PC-3 (cell line): ENCODE data around the gene THSD8. TPM values are rescaled to one million over a fixed set of nuclear protein-coding genes. Genes with fewer than 3 reads are reported as not detected.

Experiments used
- ATAC-seq: fragments of 200-7000 bp; cut with Tn5 transposase; 2 replicates; pipeline ENCODE4 v1.9.1; 2020; ENCODE audit warnings: mild to moderate bottlenecking, moderate library complexity
- BruUV-seq: library from RNA; stranded (reverse); fragments of 400-500 nt; replicated peaks from 2 replicates; lab custom pipeline; 2021; lab: Mats Ljungman, UMichigan
- CTCF ChIA-PET: fragments of 300-600 bp; sonication (Branson Sonifier 250); formaldehyde crosslinking; loops from one replicate; lab custom pipeline; 2022; ENCODE audit warnings: antibody characterized with exemption; lab: Charles Lee
- POLR2A ChIA-PET: fragments of 300-600 bp; sonication (Branson Sonifier 250); formaldehyde crosslinking; loops from one replicate; lab custom pipeline; 2022; ENCODE audit warnings: antibody characterized with exemption; ENCODE audit not compliant: unreplicated experiment; lab: Charles Lee
- DNase-seq: peaks from one replicate; pipeline ENCODE4 v3.0.0-alpha.2; 2015
- H2AFZ ChIP-seq: fragments of 300-600 bp; sonication (generic); 2 replicates; pipeline ENCODE4 v1.6.0; 2016; ENCODE audit warnings: antibody characterized with exemption, low read length
- H3F3A ChIP-seq: fragments of 300-600 bp; sonication (generic); one replicate; pipeline ENCODE4 v1.6.0; 2017; ENCODE audit warnings: antibody characterized with exemption, low read length, control low read depth, mild to moderate bottlenecking; ENCODE audit not compliant: unreplicated experiment
- H3K27ac ChIP-seq: fragments of 300-600 bp; sonication (generic); 2 replicates; pipeline ENCODE4 v1.5.1; 2016; ENCODE audit warnings: mild to moderate bottlenecking, low read length
- H3K27me3 ChIP-seq: fragments of 300-600 bp; sonication (generic); 2 replicates; pipeline ENCODE4 v1.6.1; 2016; ENCODE audit warnings: low read length, mixed read lengths
- H3K36me3 ChIP-seq: fragments of 300-600 bp; sonication (generic); 2 replicates; pipeline ENCODE4 v1.6.1; 2016; ENCODE audit warnings: low read depth, mixed run types, low read length, mixed read lengths
- H3K4me1 ChIP-seq: fragments of 300-600 bp; sonication (generic); 2 replicates; pipeline ENCODE4 v1.5.1; 2016; ENCODE audit warnings: low read length; ENCODE audit not compliant: insufficient read depth
- H3K4me2 ChIP-seq: fragments of 300-600 bp; sonication (generic); 2 replicates; pipeline ENCODE4 v1.6.0; 2016; ENCODE audit warnings: low read length
- H3K4me3 ChIP-seq: fragments of 300-600 bp; sonication (generic); 2 replicates; pipeline ENCODE4 v1.5.1; 2016; ENCODE audit warnings: mild to moderate bottlenecking, low read length, mixed read lengths
- H3K79me2 ChIP-seq: fragments of 300-600 bp; sonication (generic); 2 replicates; pipeline ENCODE4 v1.6.1; 2017; ENCODE audit warnings: low read length, mixed read lengths
- H3K9ac ChIP-seq: fragments of 300-600 bp; sonication (generic); 2 replicates; pipeline ENCODE4 v1.6.0; 2016; ENCODE audit warnings: mild to moderate bottlenecking, low read length
- H3K9me2 ChIP-seq: fragments of 300-600 bp; sonication (generic); replicated peaks from 2 replicates; pipeline ENCODE4 v1.6.1; 2016; ENCODE audit warnings: mixed run types, low read length, mixed read lengths
- H3K9me3 ChIP-seq: fragments of 300-600 bp; sonication (generic); 2 replicates; pipeline ENCODE4 v1.6.1; 2016; ENCODE audit warnings: low read length, mixed read lengths
- H4K20me1 ChIP-seq: fragments of 300-600 bp; sonication (generic); 2 replicates; pipeline ENCODE4 v1.6.1; 2016; ENCODE audit warnings: low read length, mixed read lengths
- EZH2 ChIP-seq: fragments of 300-600 bp; sonication (generic); IDR thresholded peaks from one replicate; pipeline ENCODE4 v1.6.1; 2017; ENCODE audit warnings: antibody characterized with exemption, mild to moderate bottlenecking, low read length; ENCODE audit not compliant: unreplicated experiment
- EZH2phosphoT487 ChIP-seq: fragments of 300-600 bp; sonication (generic); IDR thresholded peaks from 2 replicates; pipeline ENCODE4 v1.6.1; 2018; ENCODE audit warnings: mild to moderate bottlenecking, antibody characterized with exemption, low read length, borderline replicate concordance
- intact Hi-C: fragments of 100-400 bp; cut with micrococcal nuclease; formaldehyde crosslinking; loops from 2 replicates; pipeline ENCODE4 v1.9.0; 2023
- total RNA-seq: library from RNA; depleted of rRNA; stranded (reverse); fragments of >200 nt; gene quantifications from 2 replicates; pipeline ENCODE4 v1.2.3, GENCODE V29; 2014
- TF ChIP-seq, protein P1 (sequence below): fragments of 300-600 bp; sonication (generic); conservative IDR thresholded peaks from 2 replicates; pipeline ENCODE4 v1.5.1; 2017; ENCODE audit warnings: antibody characterized with exemption, low read depth, mild to moderate bottlenecking, low read length

The THSD8 gene
- total RNA-seq, 1 experiment from 2014 or later, result not detected

DNA sequence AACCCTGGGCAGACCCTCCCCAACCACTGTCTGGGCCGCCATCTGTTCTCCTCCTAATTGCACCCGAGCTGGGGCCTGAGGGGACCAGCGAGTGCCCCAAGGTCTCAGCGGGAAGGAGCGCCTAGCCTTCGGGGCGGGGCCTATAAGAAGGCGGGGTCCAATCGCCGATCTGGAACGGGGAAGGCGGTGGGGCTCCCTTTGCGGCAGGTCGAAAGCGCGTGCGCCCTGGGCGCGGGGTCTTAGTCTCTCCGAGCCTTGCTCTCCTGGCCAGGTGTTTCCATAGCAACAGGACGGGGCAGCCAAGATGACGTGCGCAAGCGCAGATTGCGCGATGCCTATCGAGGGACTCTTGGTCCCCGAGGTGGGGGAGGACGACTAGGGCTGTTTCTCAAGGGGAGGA lies 39.2 kb downstream of the THSD8 start:
- Histone ChIP-seq H3K9me3 (no peaks in the 10 kb centered on the region), H3K9me2 (no peaks in the 10 kb centered on the region), H3F3A (peaks cover 13% of the 10 kb centered on the region), H3K79me2 (peaks cover 4% of the 10 kb centered on the region), H3K4me2 (no peak overlapping the region), H3K27ac (no peak overlapping the region), H2AFZ (no peak overlapping the region), H3K27me3 (no peaks in the 10 kb centered on the region), H3K9ac (no peak overlapping the region), H3K4me1 (peaks cover 23% of the 10 kb centered on the region), H4K20me1 (0 out of 2 replicates have a peak, but pooled peaks cover 4% of the 10 kb centered on the region), H3K36me3 (no peaks in the 10 kb centered on the region), H3K4me3 (no peak overlapping the region)
- no peak for DNase-seq
- BruUV-seq, result no TSS peak
- TF ChIP-seq EZH2phosphoT487 (no peak), EZH2 (no peak)
- TF ChIP-seq, protein P1, sequence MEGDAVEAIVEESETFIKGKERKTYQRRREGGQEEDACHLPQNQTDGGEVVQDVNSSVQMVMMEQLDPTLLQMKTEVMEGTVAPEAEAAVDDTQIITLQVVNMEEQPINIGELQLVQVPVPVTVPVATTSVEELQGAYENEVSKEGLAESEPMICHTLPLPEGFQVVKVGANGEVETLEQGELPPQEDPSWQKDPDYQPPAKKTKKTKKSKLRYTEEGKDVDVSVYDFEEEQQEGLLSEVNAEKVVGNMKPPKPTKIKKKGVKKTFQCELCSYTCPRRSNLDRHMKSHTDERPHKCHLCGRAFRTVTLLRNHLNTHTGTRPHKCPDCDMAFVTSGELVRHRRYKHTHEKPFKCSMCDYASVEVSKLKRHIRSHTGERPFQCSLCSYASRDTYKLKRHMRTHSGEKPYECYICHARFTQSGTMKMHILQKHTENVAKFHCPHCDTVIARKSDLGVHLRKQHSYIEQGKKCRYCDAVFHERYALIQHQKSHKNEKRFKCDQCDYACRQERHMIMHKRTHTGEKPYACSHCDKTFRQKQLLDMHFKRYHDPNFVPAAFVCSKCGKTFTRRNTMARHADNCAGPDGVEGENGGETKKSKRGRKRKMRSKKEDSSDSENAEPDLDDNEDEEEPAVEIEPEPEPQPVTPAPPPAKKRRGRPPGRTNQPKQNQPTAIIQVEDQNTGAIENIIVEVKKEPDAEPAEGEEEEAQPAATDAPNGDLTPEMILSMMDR, result no peak
- intact Hi-C loops, result no loop called here
- CTCF ChIA-PET, result no interaction called here
- POLR2A ChIA-PET, result no interaction called here
- ATAC-seq, result no peak

DNA sequence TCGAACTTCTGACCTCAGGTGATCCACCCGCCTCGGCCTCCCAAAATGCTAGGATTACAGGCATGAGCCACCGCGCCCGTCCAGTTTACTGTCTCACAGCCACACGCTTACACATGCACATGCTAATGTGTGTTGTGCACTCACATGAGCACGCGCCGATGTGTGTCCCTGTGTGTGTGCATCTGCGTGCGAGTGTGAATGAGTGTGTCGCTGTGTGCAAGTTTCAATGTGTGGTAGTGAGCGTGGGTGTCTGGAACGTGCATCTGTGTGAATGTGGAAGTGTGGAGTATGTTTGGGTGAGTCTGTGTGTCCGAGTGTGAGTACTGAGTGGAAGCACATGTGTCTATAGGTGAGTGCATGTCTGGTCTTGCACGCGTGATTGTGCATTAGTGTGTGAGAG lies 40.6 kb downstream of the THSD8 start:
- Histone ChIP-seq H3F3A (peaks cover 9% of the 10 kb centered on the region), H3K27me3 (no peaks in the 10 kb centered on the region), H2AFZ (no peak overlapping the region), H3K9me3 (no peaks in the 10 kb centered on the region), H3K79me2 (peaks cover 4% of the 10 kb centered on the region), H3K4me1 (peaks cover 24% of the 10 kb centered on the region), H3K4me2 (no peak overlapping the region), H4K20me1 (0 out of 2 replicates have a peak, but pooled peaks cover 4% of the 10 kb centered on the region), H3K27ac (no peak overlapping the region), H3K9ac (no peak overlapping the region), H3K36me3 (no peaks in the 10 kb centered on the region), H3K9me2 (no peaks in the 10 kb centered on the region), H3K4me3 (no peak overlapping the region)
- ChIA-PET POLR2A (no interaction called here), CTCF (no interaction called here)
- no TSS peak for BruUV-seq
- intact Hi-C loops, result no loop called here
- TF ChIP-seq, protein P1, result no peak
- no peak for TF ChIP-seq EZH2
- no peak for TF ChIP-seq EZH2phosphoT487
- no peak for ATAC-seq
- no peak for DNase-seq

DNA sequence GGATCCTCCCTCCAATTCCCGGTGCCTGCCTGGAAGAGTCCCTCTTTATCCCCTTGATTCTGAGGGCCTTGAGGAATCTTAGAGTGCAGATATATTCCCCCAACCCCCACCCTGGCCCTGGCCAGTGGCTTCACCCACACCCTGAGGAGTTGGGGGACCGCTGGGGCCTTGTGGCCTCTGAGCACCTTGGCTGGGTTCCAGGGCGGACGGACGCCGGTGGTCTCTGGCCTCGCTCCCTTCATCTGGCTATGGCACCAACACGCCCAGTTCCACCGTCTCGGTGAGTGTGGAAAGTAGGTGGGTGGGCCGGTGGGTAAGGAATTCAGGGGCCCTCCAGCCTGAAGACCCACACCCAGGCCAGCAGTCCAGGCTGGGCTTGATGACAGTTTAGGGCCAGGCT lies 41.5 kb downstream of the THSD8 start:
- Histone ChIP-seq H3K9me3 (no peaks in the 10 kb centered on the region), H3K4me2 (no peak overlapping the region), H3K36me3 (no peaks in the 10 kb centered on the region), H3K4me1 (peaks cover 20% of the 10 kb centered on the region), H3K27ac (no peak overlapping the region), H3F3A (peaks cover 9% of the 10 kb centered on the region), H3K79me2 (peaks cover 4% of the 10 kb centered on the region), H4K20me1 (0 out of 2 replicates have a peak, but pooled peaks cover 4% of the 10 kb centered on the region), H3K9ac (no peak overlapping the region), H2AFZ (no peak overlapping the region), H3K4me3 (no peak overlapping the region), H3K27me3 (no peaks in the 10 kb centered on the region), H3K9me2 (no peaks in the 10 kb centered on the region)
- DNase-seq, result no peak
- TF ChIP-seq EZH2phosphoT487 (no peak), EZH2 (no peak)
- TF ChIP-seq, protein P1, result no peak
- intact Hi-C loops, result no loop called here
- ATAC-seq, result no peak
- ChIA-PET POLR2A (no interaction called here), CTCF (no interaction called here)
- BruUV-seq, result no TSS peak
